ENCODE data around the gene CD53. TPM values are rescaled to one million over a fixed set of nuclear protein-coding genes. Genes with fewer than 3 reads are reported as not detected.

The CD53 gene
- total and polyA plus RNA-seq, 9 of the 15 experiments (the other 6 are each of a cell fraction or from before 2014, with no cell fraction given): 63.5 to 220 (median 131) TPM

DNA sequence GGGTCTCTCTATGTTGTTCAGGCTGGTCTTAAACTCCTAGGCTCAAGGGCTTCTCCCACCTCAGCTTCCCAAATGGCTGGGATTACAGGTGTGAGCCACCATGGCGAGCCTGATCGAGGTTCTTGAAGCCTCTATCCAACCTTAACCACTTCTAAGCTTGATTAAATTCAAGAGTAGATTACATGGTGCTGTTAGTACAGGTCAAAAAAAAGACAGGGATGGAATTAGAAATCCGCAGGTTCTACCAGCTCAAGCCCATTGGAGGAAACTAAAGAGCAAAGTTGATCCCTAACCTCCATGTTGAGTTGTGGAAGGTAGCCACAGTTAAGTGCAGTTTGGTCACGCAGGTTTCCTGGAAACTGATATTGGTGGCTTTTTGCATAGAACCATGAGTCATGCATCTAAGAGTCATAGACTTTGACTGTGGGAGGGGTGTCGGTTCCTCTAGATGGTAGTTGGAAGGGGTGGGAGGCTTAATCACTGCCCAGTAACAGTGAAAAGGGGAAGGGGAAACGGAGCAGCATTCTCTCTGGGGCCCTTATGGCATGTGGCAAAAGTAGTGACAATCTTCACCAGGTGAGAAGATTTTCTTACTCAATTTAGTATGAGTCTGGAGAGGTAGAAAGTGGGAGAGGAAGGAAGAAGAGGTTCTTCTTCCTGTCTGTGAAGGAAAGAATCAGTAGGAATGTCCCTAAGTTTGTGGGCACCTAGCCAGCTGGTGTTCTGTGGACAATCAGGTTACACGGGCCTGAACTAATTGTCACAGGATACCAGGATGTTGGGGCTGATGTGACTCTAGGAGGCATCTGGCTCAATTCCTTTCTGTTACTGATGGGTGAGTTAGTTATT, 7.0 kb downstream of the CD53 start (continued):
- TF ChIP-seq, protein P1, sequence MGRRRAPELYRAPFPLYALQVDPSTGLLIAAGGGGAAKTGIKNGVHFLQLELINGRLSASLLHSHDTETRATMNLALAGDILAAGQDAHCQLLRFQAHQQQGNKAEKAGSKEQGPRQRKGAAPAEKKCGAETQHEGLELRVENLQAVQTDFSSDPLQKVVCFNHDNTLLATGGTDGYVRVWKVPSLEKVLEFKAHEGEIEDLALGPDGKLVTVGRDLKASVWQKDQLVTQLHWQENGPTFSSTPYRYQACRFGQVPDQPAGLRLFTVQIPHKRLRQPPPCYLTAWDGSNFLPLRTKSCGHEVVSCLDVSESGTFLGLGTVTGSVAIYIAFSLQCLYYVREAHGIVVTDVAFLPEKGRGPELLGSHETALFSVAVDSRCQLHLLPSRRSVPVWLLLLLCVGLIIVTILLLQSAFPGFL (CRISPR knock-in tag; IDR thresholded peaks at IDR 0.05): no peak
- TF ChIP-seq ETV5 (CRISPR knock-in tag; IDR thresholded peaks at IDR 0.05; ENCODE audit: low read depth) (no peak), GABPB1 (CRISPR knock-in tag; IDR thresholded peaks at IDR 0.05) (peak; percentile 57; the same call in 1 of the 2 replicates), CBX5 (IDR thresholded peaks at IDR 0.05; ENCODE audit: borderline replicate concordance, low read depth) (no peak; the same call in 1 of the 2 replicates), ZNF76 (CRISPR knock-in tag; IDR thresholded peaks at IDR 0.05; ENCODE audit: borderline replicate concordance) (0 out of 2 replicates have a peak, but pooled peaks have one; percentile 62), SOX6 (IDR thresholded peaks at IDR 0.05) (peak; percentile 72), YY1 (IDR thresholded peaks at IDR 0.05; ENCODE audit: borderline replicate concordance in 1 of 3, control insufficient read depth in 1 of 3, extremely low read depth in 1 of 3, insufficient read depth in 3 of 3, insufficient read length in 1 of 3, insufficient replicate concordance in 2 of 3, low read depth in 1 of 3, low read length in 2 of 3) (peak in 1 of 3 experiments; percentile 85), CBFA2T3 (IDR thresholded peaks at IDR 0.05) (peak; percentile 61), RBM15 (IDR thresholded peaks at IDR 0.05; ENCODE audit: insufficient read depth, low read length) (no peak), KHSRP (IDR thresholded peaks at IDR 0.05) (no peak), ZNF224 (CRISPR knock-in tag; IDR thresholded peaks at IDR 0.05) (no peak), ZC3H8 (IDR thresholded peaks at IDR 0.05) (no peak), KDM2B (CRISPR knock-in tag; IDR thresholded peaks at IDR 0.05) (no peak), TAF9B (IDR thresholded peaks at IDR 0.05; ENCODE audit: partially characterized antibody) (peak; percentile 64), ZNF212 (CRISPR knock-in tag; IDR thresholded peaks at IDR 0.05) (no peak), TEAD2 (tag; IDR thresholded peaks at IDR 0.05) (no peak), ZNF134 (CRISPR knock-in tag; conservative IDR thresholded peaks at IDR 0.05) (no peak; the same call in 1 of the 2 replicates), ZNF445 (CRISPR knock-in tag; IDR thresholded peaks at IDR 0.05; ENCODE audit: low read depth) (no peak; the same call in 1 of the 2 replicates), ZNF431 (CRISPR knock-in tag; IDR thresholded peaks at IDR 0.05) (no peak)
- TF ChIP-seq, protein P2, sequence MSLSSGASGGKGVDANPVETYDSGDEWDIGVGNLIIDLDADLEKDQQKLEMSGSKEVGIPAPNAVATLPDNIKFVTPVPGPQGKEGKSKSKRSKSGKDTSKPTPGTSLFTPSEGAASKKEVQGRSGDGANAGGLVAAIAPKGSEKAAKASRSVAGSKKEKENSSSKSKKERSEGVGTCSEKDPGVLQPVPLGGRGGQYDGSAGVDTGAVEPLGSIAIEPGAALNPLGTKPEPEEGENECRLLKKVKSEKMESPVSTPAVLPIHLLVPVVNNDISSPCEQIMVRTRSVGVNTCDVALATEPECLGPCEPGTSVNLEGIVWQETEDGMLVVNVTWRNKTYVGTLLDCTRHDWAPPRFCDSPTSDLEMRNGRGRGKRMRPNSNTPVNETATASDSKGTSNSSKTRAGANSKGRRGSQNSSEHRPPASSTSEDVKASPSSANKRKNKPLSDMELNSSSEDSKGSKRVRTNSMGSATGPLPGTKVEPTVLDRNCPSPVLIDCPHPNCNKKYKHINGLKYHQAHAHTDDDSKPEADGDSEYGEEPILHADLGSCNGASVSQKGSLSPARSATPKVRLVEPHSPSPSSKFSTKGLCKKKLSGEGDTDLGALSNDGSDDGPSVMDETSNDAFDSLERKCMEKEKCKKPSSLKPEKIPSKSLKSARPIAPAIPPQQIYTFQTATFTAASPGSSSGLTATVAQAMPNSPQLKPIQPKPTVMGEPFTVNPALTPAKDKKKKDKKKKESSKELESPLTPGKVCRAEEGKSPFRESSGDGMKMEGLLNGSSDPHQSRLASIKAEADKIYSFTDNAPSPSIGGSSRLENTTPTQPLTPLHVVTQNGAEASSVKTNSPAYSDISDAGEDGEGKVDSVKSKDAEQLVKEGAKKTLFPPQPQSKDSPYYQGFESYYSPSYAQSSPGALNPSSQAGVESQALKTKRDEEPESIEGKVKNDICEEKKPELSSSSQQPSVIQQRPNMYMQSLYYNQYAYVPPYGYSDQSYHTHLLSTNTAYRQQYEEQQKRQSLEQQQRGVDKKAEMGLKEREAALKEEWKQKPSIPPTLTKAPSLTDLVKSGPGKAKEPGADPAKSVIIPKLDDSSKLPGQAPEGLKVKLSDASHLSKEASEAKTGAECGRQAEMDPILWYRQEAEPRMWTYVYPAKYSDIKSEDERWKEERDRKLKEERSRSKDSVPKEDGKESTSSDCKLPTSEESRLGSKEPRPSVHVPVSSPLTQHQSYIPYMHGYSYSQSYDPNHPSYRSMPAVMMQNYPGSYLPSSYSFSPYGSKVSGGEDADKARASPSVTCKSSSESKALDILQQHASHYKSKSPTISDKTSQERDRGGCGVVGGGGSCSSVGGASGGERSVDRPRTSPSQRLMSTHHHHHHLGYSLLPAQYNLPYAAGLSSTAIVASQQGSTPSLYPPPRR (CRISPR knock-in tag; IDR thresholded peaks at IDR 0.05; ENCODE audit: borderline replicate concordance): 0 out of 2 replicates have a peak, but pooled peaks have one; percentile 46
- TF ChIP-seq, protein P3, sequence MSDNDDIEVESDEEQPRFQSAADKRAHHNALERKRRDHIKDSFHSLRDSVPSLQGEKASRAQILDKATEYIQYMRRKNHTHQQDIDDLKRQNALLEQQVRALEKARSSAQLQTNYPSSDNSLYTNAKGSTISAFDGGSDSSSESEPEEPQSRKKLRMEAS (CRISPR knock-in tag; IDR thresholded peaks at IDR 0.05): peak; percentile 52
- TF ChIP-seq, protein P4, sequence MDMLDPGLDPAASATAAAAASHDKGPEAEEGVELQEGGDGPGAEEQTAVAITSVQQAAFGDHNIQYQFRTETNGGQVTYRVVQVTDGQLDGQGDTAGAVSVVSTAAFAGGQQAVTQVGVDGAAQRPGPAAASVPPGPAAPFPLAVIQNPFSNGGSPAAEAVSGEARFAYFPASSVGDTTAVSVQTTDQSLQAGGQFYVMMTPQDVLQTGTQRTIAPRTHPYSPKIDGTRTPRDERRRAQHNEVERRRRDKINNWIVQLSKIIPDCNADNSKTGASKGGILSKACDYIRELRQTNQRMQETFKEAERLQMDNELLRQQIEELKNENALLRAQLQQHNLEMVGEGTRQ (CRISPR knock-in tag; IDR thresholded peaks at IDR 0.05): no peak

Data from K562 (cell line).